OCI-M2 (cell line): ENCODE measurements around the gene FBXO44.

ENCODE experiments used
- DNase-seq: peaks from one replicate; lab custom pipeline; 2025; ENCODE audit not compliant: unreplicated experiment; lab: John Stamatoyannopoulos, UW

Gene FBXO44

DNA sequence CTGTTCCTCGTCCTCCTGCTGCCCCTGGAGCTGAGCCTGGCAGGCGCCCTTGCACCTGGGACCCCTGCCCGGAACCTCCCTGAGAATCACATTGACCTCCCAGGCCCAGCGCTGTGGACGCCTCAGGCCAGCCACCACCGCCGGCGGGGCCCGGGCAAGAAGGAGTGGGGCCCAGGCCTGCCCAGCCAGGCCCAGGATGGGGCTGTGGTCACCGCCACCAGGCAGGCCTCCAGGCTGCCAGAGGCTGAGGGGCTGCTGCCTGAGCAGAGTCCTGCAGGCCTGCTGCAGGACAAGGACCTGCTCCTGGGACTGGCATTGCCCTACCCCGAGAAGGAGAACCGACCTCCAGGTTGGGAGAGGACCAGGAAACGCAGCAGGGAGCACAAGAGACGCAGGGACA lies 51.6 kb downstream of the FBXO44 start:
- DNase-seq: no peak

GRCh38 chr1:11707621-11708276 lies 53.1 kb downstream of the FBXO44 start:
- no peak for DNase-seq

DNA sequence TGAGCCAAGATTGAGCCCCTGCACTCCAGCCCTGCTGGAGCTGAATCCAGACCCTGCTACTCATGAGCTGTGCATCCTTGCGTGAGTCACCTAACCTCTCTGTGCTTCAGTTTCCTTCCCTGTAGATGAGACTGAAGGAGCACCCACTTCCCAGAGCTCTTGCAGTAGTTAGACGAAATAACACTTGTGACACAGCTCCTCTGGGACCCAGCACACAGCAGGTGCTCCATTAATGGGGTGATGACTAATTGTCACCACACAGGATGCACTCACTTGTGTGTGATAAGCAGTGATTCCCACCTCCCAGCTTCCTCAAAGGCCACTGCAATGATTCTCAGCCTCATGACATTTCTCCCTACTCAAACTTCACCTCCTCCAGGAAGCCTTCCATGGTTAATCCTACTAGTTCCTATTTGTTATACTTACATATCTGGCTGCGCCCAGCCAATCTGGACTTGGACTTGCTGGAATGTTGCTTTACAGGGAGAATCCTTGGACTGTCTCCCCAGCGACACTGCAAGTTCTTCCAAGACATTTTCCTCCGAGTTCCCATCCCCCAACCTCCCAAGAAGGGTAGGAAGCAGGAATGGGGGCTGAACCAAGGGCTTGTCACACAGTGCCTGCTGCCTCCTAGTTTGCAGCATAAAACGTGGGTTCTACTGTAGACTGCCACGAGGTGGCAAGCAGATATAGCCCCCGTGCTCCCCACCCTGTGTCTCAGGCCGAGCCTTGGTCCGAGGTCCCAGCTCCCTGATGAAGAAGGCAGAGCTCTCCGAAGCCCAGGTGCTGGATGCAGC lies 54.1 kb downstream of the FBXO44 start:
- DNase-seq: no peak

- no peak for DNase-seq
These were observed 56.8 kb downstream of the FBXO44 start for GRCh38 chr1:11711490-11711889.

DNA sequence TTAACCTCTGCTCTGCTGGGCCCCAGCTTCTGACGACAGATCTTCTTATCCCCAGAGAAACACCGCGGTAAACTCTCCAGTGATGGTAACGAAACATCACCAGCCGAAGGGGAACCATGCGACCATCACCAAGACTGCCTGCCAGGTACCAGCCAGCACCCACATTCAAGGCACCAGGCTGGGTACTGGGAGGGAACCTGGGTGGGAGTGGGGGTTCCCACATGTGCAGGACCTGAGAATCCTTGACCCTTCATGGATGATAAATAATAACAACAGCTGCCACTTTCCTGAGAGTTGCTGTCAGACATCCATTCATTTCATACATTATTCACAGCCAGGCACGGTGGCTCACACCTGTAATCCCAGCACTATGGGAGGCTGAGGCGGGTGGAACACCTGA lies 57.6 kb downstream of the FBXO44 start:
- no peak for DNase-seq
